ENCODE measurements around the gene SLC22A23. TPM values are rescaled to one million over a fixed set of nuclear protein-coding genes. Genes with fewer than 3 reads are reported as not detected.

SLC22A23 gene
- polyA plus RNA-seq, 1 donor (not counting 4 experiments of a cell fraction or from before 2014, with no cell fraction given): 4.3 TPM

DNA sequence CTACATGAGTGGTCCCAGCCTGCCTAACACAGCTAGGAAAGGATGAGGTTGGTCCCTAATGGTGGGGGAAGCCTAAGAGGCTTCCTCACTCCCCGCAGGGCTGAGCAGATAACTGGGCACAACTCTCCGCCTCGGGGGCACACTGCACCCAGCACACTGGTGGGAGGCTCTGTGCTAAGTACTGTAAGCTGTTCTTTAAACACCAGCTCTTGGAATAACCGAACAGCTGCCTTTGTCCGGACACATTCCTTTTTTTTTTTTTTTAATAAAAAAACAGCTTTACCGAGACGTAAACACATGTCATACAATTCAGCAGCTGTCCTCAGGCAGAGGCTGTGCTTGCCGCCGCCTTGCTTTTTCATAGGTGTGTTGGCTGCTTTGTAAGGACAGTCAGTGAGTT lies 191.2 kb downstream of the SLC22A23 start:
- H3K4me1 ChIP-seq (ENCODE audit: control insufficient read depth, extremely low read depth, insufficient read depth, low read length): peaks cover 4% of the 10 kb centered on the region
- H3K9ac ChIP-seq (ENCODE audit: control insufficient read depth, extremely low read depth, insufficient read depth, low read length): no peak overlapping the region
- TF ChIP-seq, protein P1, sequence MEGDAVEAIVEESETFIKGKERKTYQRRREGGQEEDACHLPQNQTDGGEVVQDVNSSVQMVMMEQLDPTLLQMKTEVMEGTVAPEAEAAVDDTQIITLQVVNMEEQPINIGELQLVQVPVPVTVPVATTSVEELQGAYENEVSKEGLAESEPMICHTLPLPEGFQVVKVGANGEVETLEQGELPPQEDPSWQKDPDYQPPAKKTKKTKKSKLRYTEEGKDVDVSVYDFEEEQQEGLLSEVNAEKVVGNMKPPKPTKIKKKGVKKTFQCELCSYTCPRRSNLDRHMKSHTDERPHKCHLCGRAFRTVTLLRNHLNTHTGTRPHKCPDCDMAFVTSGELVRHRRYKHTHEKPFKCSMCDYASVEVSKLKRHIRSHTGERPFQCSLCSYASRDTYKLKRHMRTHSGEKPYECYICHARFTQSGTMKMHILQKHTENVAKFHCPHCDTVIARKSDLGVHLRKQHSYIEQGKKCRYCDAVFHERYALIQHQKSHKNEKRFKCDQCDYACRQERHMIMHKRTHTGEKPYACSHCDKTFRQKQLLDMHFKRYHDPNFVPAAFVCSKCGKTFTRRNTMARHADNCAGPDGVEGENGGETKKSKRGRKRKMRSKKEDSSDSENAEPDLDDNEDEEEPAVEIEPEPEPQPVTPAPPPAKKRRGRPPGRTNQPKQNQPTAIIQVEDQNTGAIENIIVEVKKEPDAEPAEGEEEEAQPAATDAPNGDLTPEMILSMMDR (optimal IDR thresholded peaks at IDR 0.05 in 1 of 3, IDR thresholded peaks at IDR 0.05 in 1 of 3, conservative IDR thresholded peaks at IDR 0.05 in 1 of 3; ENCODE audit: extremely low read depth in 1 of 3, insufficient read depth in 2 of 3, low read length in 3 of 3): no peak
- no peak for TF ChIP-seq EZH2 (IDR thresholded peaks at IDR 0.05; ENCODE audit: low read length)
- no peaks in the 10 kb centered on the region for H3K9me3 ChIP-seq (ENCODE audit: control insufficient read depth, low read depth, low read length)
- DNase-seq (ENCODE audit: low read depth, low spot score) (no peak), FAIRE-seq (no peak)
- H4K20me1 ChIP-seq (ENCODE audit: control insufficient read depth, extremely low read depth, insufficient read depth, low read length): peaks cover 18% of the 10 kb centered on the region
- no peaks in the 10 kb centered on the region for H3K9me1 ChIP-seq (ENCODE audit: control insufficient read depth, extremely low read depth, insufficient read depth, low read length)
- peaks cover 12 to 33% of the 10 kb centered on the region in 2 experiments for H3K36me3 ChIP-seq (ENCODE audit: control insufficient read depth in 2 of 2, extremely low read depth in 1 of 2, insufficient read depth in 2 of 2, low read length in 2 of 2)
- H3K27me3 ChIP-seq (ENCODE audit: control insufficient read depth, extremely low read depth, insufficient read depth, low read length): no peaks in the 10 kb centered on the region
- H2AFZ ChIP-seq (ENCODE audit: control insufficient read depth, low read length): no peak overlapping the region
- no peak overlapping the region for H3K4me3 ChIP-seq (ENCODE audit: control insufficient read depth in 2 of 3, extremely low read depth in 1 of 3, insufficient read depth in 2 of 3, low read depth in 1 of 3, low read length in 3 of 3)
- peaks cover 57% of the 10 kb centered on the region for H3K79me2 ChIP-seq (ENCODE audit: control insufficient read depth, insufficient read depth, low read length)
- dilution Hi-C loops (cut with MboI; ENCODE audit: extremely low pct_ligation_motif_present, low sequenced_read_pairs): no loop called here
- H3K27ac ChIP-seq (ENCODE audit: control insufficient read depth, insufficient read depth, low read length): no peak overlapping the region
- H3K4me2 ChIP-seq (ENCODE audit: control insufficient read depth, extremely low read depth, insufficient read depth, low read depth, low read length): no peak overlapping the region

DNA sequence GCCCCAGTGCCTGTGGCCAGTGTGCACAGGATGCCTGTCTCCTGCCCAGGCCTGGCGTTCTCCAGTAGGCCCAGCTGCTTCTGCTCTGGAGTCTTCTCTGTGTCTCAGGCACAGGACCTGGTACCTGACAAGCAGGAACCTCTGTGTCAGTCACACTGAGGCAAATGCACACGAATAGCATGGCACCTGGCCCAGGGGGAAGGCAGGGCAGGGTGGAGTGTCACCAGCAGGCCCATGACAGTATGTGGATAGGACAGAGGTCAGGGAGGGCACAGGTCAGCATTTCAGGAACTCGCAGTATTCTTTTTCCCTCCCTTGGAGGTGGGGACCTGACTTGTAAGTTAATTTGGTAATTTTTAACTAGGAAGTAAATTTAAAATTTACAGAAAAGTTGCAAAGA lies 192.5 kb downstream of the SLC22A23 start:
- Histone ChIP-seq H4K20me1 (ENCODE audit: control insufficient read depth, extremely low read depth, insufficient read depth, low read length) (peaks cover 18% of the 10 kb centered on the region), H3K4me1 (ENCODE audit: control insufficient read depth, extremely low read depth, insufficient read depth, low read length) (peaks cover 9% of the 10 kb centered on the region), H3K79me2 (ENCODE audit: control insufficient read depth, insufficient read depth, low read length) (peaks cover 70% of the 10 kb centered on the region), H3K27me3 (ENCODE audit: control insufficient read depth, extremely low read depth, insufficient read depth, low read length) (no peaks in the 10 kb centered on the region), H3K27ac (ENCODE audit: control insufficient read depth, insufficient read depth, low read length) (no peak overlapping the region), H3K9me1 (ENCODE audit: control insufficient read depth, extremely low read depth, insufficient read depth, low read length) (no peaks in the 10 kb centered on the region), H2AFZ (ENCODE audit: control insufficient read depth, low read length) (no peak overlapping the region), H3K9me3 (ENCODE audit: control insufficient read depth, low read depth, low read length) (no peaks in the 10 kb centered on the region), H3K36me3 (ENCODE audit: control insufficient read depth in 2 of 2, extremely low read depth in 1 of 2, insufficient read depth in 2 of 2, low read length in 2 of 2) (peaks cover 10 to 33% of the 10 kb centered on the region in 2 experiments), H3K9ac (ENCODE audit: control insufficient read depth, extremely low read depth, insufficient read depth, low read length) (no peak overlapping the region), H3K4me2 (ENCODE audit: control insufficient read depth, extremely low read depth, insufficient read depth, low read depth, low read length) (no peak overlapping the region), H3K4me3 (ENCODE audit: control insufficient read depth in 2 of 3, extremely low read depth in 1 of 3, insufficient read depth in 2 of 3, low read depth in 1 of 3, low read length in 3 of 3) (no peak overlapping the region)
- TF ChIP-seq EZH2 (IDR thresholded peaks at IDR 0.05; ENCODE audit: low read length): no peak
- TF ChIP-seq, protein P1 (optimal IDR thresholded peaks at IDR 0.05 in 1 of 3, IDR thresholded peaks at IDR 0.05 in 1 of 3, conservative IDR thresholded peaks at IDR 0.05 in 1 of 3; ENCODE audit: extremely low read depth in 1 of 3, insufficient read depth in 2 of 3, low read length in 3 of 3): no peak
- dilution Hi-C loops (cut with MboI; ENCODE audit: extremely low pct_ligation_motif_present, low sequenced_read_pairs): no loop called here
- DNase-seq (ENCODE audit: low read depth, low spot score) (no peak), FAIRE-seq (no peak)

Measured in keratinocyte (primary cell).